Stimulated activated CD8-positive, alpha-beta memory T cell treated with anti-CD3 and anti-CD28 coated beads, Interleukin-7, amount 100 ng/mL, for 48 hours (primary cell): ENCODE data around the gene SSTR4.

ENCODE experiments used
- DNase-seq, 2 donors: peaks; one replicate each; pipeline ENCODE4 v3.0.0-alpha.2; 2020; ENCODE audit warnings: low read depth in 1 of 2; ENCODE audit errors: extremely low read depth in 1 of 2

The SSTR4 gene

DNA sequence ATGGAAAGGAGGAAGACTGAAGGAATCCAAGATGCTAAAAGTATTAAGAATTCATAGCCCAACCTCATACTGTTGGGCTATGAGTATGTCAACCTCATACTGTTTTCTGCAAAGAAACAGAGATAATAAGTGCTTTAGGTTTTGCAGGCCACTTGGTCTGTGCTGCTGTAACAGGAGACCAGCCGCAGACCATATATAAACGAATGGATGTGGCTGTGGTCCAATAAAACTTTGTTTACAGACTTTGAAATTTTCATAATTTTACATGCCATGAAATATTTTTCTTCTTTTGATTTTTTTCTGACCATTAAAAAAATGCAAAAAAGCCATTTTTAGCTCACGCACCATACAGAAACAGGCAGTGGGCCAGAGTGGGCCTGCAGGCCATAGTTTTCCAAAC lies 28.1 kb downstream of the SSTR4 start:
- DNase-seq: no peak

DNA sequence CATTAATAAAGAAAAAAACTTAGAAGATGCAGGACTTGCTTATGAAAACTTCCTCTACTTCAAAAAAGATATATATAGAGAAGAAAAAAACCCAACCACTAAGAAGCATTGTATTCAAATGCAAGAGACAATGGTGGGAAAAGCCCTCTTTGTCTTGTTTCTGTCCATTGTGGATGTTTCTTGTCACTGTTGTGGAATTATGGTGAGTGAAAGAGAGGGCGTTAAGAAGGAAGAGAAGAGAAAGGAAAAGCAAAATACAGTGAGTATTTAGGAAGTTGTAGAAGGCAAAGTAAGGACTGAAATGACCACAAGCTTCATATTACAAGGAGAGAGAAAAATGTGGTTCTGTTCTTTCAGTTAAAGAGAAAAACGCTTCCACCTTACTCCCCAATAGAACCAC lies 28.5 kb downstream of the SSTR4 start:
- DNase-seq: no peak

GRCh38 chr20:23065266-23066201 lies 30.4 kb downstream of the SSTR4 start:
- DNase-seq: no peak

DNA sequence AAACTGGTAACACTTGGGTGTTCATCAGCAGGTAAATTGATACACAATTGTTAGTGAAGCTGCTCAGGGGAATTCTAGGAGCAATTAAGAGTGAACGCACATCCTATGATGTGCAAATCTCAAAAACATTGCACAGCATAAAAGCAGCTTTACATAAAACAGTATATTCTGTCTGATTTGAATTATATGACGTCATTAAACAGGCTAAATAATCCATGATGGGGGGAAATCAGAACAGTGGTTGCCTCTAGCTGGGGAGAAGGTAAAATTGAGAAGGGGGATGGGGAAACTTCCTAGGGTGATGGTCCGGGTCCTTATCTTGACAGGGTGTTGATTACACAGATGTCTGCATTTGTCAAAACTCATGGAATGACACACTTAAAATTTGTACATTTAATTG lies 31.7 kb downstream of the SSTR4 start:
- no peak for DNase-seq

DNA sequence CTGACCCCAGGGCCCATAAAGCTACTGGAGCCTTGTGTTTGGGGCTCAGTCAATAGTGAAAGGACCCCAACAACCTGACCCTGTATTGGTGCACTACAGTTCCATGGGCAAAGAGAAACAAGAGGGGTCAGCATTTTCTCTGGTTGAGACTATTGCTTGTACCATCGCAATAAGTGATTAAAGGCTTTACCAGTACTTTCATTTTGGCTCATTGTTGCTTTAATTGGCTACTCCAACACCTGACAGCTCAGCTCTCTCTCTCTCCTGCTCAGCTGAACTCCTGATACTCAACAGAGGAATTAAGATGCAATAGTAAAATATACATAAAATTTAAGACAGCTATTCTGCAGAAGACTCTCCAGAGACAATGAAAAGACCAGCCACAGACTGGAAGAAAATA lies 33.2 kb downstream of the SSTR4 start:
- no peak for DNase-seq

GRCh38 chr20:23069108-23069507 lies 34.0 kb downstream of the SSTR4 start:
- no peak for DNase-seq

DNA sequence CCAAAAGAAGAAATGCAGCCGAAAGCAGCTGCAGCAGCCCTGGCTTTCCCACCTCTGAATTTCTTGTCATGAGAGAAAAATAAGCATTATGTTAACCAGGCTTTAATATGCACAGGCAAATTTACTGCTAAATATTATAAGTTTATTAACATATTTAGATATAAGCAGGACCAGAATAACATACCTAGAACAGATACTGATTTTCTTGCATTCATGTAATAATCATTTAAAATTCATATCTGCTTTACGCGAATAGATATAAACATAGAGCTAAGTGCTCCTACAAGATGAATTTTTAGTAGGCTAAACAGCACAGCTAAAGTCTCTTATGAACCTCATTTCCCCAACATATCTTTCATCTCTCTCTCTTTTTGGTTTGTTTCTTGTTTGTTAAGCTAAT lies 36.3 kb downstream of the SSTR4 start:
- no peak for DNase-seq

- no peak for DNase-seq
These were observed 36.9 kb downstream of the SSTR4 start for GRCh38 chr20:23071996-23072395.

- no peak for DNase-seq
These were observed 37.9 kb downstream of the SSTR4 start for GRCh38 chr20:23072892-23073586.

GRCh38 chr20:23074052-23074451 lies 38.9 kb downstream of the SSTR4 start:
- no peak for DNase-seq

DNA sequence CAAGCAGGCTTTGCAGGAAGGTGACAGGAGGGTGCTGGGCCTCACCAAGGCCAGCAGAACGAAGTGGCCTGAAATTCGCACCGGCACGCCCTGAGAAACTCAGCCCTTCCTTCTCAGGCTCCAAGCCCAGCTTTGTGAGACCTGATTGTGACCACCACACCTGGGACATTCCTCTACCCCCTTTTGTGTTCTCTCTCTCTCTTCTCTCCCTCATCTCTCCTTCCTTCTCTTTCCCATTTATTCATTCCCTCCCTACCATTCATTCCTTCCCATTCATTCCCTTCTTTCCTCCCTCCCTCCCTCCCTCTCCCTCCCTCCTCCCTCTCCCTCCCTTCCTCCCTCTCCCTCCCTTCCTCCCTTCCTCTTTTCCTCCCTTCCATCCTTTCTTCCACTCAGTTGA lies 42.2 kb downstream of the SSTR4 start:
- no peak for DNase-seq

DNA sequence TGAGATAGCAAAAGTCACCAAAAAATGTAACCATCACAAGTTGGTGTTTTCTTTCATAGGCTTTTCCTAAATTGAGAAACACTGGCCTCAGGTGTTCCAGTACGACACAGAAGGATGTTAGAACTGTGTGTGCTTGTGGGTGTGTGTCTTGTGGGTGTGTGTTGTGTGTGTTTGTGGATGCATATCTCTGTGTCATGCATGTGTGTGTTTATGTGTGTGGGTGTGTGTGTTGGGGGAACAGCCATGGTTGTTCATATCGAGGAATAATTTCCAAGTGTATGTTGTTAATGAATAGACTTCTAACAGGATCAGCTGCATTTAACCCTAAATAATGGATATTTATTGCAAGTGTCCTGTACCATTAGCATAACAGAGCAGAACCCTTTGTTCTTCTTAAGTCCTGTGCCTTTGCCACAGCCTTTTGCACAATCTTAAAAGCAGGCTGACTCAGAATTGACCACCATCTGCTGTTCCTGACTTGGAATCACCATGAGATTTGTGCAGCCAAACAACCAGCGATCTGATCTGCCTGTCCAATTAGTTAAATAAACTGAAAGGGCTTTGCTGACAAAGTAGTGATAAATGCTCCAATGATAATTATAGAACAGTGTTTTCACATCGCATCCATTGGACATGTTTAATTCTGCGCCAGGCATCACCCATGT lies 43.4 kb downstream of the SSTR4 start:
- DNase-seq: no peak

DNA sequence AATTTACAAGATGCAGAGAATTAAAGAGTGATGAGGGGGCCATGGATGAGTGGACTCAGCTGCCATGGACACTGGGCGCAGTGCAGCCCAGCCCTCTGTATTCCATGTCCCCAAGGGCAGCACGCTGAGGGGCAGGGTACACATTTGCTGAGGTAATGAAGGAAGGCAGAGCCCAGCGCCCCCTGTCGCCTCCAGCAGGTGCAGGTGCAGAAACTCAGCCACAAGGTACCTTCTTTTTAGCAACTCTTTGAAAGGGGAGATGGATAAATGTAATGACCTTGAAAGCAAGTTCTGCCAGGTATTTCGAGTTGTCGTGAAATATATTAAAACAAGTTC lies 43.9 kb downstream of the SSTR4 start:
- DNase-seq: no peak

DNA sequence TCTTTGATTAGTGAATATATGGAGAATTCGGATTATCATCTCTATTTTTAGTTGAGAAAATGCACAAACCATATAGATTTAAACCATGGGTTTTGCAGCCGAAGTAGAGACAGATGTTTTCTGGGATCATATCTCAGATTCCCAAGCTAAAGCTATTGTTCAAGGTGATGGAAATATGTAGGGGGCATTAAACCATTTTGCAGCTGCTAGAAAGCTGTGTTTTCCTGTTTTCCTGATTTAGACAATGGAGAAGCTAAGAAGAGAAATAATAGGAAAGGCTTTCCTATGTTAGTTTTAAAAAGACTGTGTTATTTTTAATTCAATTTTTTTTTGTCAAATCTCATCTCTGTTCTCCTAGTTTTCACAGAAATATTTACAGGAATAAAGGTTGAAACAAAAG lies 44.8 kb downstream of the SSTR4 start:
- no peak for DNase-seq

DNA sequence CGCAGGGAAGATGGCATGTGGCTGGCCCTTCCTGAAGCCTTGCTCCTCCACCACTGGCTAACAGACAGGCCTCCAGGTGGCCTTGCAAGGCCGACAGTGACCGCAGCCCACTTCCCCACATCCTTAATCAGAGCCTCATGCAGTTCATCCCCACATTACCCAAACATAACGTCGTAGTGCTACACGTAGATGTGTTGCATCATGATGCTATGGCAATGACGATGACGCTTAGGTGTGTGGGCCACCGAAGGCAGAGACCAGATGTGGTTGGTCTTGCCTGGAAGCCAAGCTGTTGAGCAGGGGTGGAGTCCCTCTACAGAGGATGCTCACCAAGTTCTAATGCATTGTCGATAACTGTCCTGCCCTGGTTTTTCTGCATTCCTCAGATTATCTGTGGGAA lies 45.4 kb downstream of the SSTR4 start:
- DNase-seq: no peak

DNA sequence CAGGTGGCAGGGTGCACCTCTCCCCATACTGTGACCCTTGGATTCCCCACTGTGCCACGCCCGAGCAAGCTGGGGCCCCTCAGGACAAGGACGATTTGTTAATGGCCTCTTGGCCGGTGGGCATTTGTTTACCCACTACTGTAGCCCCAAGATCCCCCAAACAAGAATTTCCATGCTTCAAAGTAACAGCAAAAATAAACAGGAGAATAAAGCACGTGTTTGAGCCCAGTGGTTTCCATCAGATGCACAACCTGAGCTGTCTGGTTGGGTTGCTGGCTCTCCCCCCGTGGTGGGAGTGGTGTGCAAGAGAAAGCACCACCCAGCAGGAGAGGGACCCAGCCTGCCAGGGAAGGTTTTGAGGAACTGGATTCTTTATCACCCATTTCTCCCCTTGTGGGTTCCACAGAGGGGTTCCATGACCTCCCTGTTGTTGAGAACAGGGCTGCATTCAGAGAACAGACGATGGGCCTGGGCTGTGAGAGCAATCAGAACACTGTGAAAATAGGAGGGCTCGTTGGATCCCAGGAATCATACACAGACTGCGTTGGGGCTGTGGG lies 46.2 kb downstream of the SSTR4 start:
- DNase-seq: no peak

DNA sequence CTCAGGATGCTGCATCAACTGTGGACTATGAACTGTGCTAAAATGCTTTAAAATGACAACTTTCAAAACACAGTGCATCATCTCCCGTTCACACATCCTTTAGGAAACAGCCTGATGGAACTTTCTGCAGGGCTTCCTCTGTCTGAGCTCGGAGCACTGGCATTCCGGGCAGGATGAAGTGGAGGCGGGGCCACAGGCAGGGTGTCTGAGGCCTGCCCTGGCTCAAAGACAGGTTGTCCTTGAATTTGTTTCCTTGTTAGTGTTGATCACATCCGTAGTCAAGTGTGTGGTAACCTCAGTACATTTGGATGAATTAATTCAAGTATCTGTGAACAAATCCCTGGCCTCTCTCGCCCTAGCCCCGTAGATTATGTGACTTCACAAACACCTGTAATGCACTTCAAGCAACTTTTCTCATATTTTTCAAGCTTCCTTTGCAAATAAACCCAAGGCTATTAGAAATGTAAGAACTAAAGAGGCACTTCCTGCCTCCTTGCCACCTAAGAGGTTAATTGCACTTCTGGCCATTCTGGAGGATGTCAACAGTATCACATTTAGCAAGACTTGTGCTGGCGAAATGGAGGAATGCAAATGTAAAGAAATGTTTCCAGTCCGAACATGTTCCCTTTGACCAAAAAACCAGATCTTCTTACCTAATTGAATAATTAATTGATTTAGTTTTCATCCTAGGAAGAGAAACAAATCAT lies 47.9 kb downstream of the SSTR4 start:
- DNase-seq: no peak

DNA sequence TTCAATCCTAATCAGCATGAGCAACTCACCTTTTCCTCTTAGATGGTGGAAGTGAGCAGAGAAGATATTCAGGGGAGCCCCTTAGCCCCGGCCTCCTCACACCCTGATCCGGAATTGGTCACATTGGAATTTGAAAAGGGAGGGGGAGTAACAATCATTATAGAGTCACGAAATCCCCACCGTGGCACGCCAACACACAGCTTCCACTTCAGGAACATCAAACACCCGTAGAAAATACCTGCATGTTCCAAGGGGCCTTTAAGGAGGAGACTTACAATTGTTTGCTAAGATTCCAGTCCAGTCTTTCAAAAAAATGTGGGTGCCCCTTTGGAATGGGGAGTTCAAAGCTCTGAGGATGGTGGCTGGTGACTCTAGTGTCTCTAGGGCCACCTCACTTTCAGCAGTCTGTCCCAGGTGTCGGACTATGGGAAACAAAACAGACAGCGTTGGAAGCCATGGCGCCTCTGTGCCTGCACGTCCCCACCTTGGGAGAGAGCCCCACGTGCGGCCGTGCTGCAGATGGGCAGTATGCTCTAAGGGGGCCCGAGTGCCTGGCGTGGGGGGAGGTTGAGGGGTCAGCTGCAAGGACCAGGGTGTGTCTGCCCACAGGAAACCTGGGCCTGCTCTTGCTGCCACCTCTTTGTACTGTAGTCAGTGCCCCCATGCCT lies 48.6 kb downstream of the SSTR4 start:
- DNase-seq: no peak

GRCh38 chr20:23084282-23084844 lies 49.3 kb downstream of the SSTR4 start:
- DNase-seq: no peak

- DNase-seq: no peak
These were observed 49.8 kb downstream of the SSTR4 start for GRCh38 chr20:23084845-23085365.
